HEK293T (cell line): ENCODE measurements around the gene SLC25A30.

Source experiments
- BHLHE40 ChIP-seq: fragments of 450-650 bp; IDR thresholded peaks from 2 replicates; pipeline ENCODE4 v1.6.1; 2016; ENCODE audit warnings: mild to moderate bottlenecking, moderate library complexity, borderline replicate concordance
- FOXA1 ChIP-seq: fragments of 450-650 bp; IDR thresholded peaks from 2 replicates; pipeline ENCODE4 v1.6.1; 2016; ENCODE audit warnings: mild to moderate bottlenecking
- FOXM1 ChIP-seq: fragments of 450-650 bp; IDR thresholded peaks from 2 replicates; pipeline ENCODE4 v1.6.1; 2017; ENCODE audit warnings: mild to moderate bottlenecking, borderline replicate concordance
- HDGF ChIP-seq: fragments of 450-650 bp; IDR thresholded peaks from 2 replicates; pipeline ENCODE4 v1.6.1; 2017; ENCODE audit warnings: antibody characterized with exemption, borderline replicate concordance
- L3MBTL2 ChIP-seq: fragments of 450-650 bp; conservative IDR thresholded peaks from 2 replicates; pipeline ENCODE4 v1.6.1; 2016; ENCODE audit warnings: mild to moderate bottlenecking
- SP1 ChIP-seq: fragments of 450-650 bp; IDR thresholded peaks from 2 replicates; pipeline ENCODE4 v1.6.1; 2017
- SUZ12 ChIP-seq: fragments of 450-650 bp; IDR thresholded peaks from 2 replicates; pipeline ENCODE4 v1.6.1; 2016; ENCODE audit warnings: mild to moderate bottlenecking
- TARDBP ChIP-seq: fragments of 450-650 bp; IDR thresholded peaks from 2 replicates; pipeline ENCODE4 v1.6.1; 2016
- ZNF384 ChIP-seq: fragments of 450-650 bp; IDR thresholded peaks from 2 replicates; pipeline ENCODE4 v1.6.1; 2016

- TF ChIP-seq BHLHE40 (no peak), FOXM1 (no peak), HDGF (no peak), SUZ12 (no peak), L3MBTL2 (no peak), FOXA1 (no peak), TARDBP (no peak), ZNF384 (no peak), SP1 (no peak)
Observed at GRCh38 chr13:45374917-45375316, 43.3 kb downstream of the SLC25A30 start.
